Astrocyte (in vitro differentiated cells and primary cell): ENCODE measurements around the gene PRKCD. TPM values are rescaled to one million over a fixed set of nuclear protein-coding genes. Genes with fewer than 3 reads are reported as not detected.

Source experiments
- DNase-seq: peaks from one replicate; pipeline ENCODE4 v3.0.0-alpha.2; 2010; ENCODE audit warnings: low read depth
- FAIRE-seq: peaks from 2 replicates; lab custom pipeline; 2011; peaks lifted over from hg19 to GRCh38; lab: Jason Lieb, UNC
- H2AFZ ChIP-seq: 2 replicates; pipeline ENCODE4 v1.6.0; 2012; ENCODE audit warnings: low read depth, low read length, inconsistent platforms
- H3K27ac ChIP-seq: 2 replicates; pipeline ENCODE4 v1.5.1; 2011; ENCODE audit warnings: low read depth, low read length, inconsistent platforms
- H3K27me3 ChIP-seq: 2 replicates; pipeline ENCODE4 v1.6.0; 2011; ENCODE audit warnings: low read length, inconsistent platforms; ENCODE audit not compliant: insufficient read depth
- H3K36me3 ChIP-seq: 2 replicates; pipeline ENCODE4 v1.5.1; 2011; ENCODE audit warnings: low read length, inconsistent platforms; ENCODE audit not compliant: insufficient read depth
- H3K4me1 ChIP-seq: 2 replicates; pipeline ENCODE4 v1.5.1; 2011; ENCODE audit warnings: low read length, inconsistent platforms; ENCODE audit not compliant: insufficient read depth
- H3K4me2 ChIP-seq: 2 replicates; pipeline ENCODE4 v1.6.0; 2012; ENCODE audit warnings: low read length, inconsistent platforms
- H3K4me3 ChIP-seq: 2 replicates; pipeline ENCODE4 v1.5.1; 2011; ENCODE audit warnings: low read depth, mild to moderate bottlenecking, low read length, inconsistent platforms; ENCODE audit not compliant: insufficient read depth
- H3K79me2 ChIP-seq: 2 replicates; pipeline ENCODE4 v1.6.0; 2012; ENCODE audit warnings: mild to moderate bottlenecking, low read length, inconsistent platforms; ENCODE audit not compliant: insufficient read depth
- H3K9ac ChIP-seq: 2 replicates; pipeline ENCODE4 v1.6.0; 2012; ENCODE audit warnings: mild to moderate bottlenecking, low read length, inconsistent platforms
- H3K9me3 ChIP-seq: 2 replicates; pipeline ENCODE4 v1.5.1; 2012; ENCODE audit warnings: low read depth, mild to moderate bottlenecking, low read length, inconsistent platforms; ENCODE audit not compliant: insufficient read depth
- H4K20me1 ChIP-seq: 2 replicates; pipeline ENCODE4 v1.6.0; 2012; ENCODE audit warnings: low read length, inconsistent platforms; ENCODE audit not compliant: insufficient read depth
- H3K27ac Mint-ChIP-seq: one replicate; pipeline ENCODE4 v1.8.0; 2021; ENCODE audit warnings: mild to moderate bottlenecking, mixed read lengths; ENCODE audit not compliant: unreplicated experiment
- H3K27me3 Mint-ChIP-seq: one replicate; pipeline ENCODE4 v1.8.0; 2021; ENCODE audit warnings: low read depth, mixed read lengths; ENCODE audit not compliant: unreplicated experiment
- H3K36me3 Mint-ChIP-seq: one replicate; pipeline ENCODE4 v1.8.0; 2021; ENCODE audit warnings: low read depth, mixed read lengths; ENCODE audit not compliant: unreplicated experiment
- H3K4me1 Mint-ChIP-seq: one replicate; pipeline ENCODE4 v1.8.0; 2021; ENCODE audit warnings: low read depth, mixed read lengths; ENCODE audit not compliant: unreplicated experiment
- H3K4me3 Mint-ChIP-seq: one replicate; pipeline ENCODE4 v1.8.0; 2021; ENCODE audit warnings: mild to moderate bottlenecking, moderate library complexity, mixed read lengths; ENCODE audit not compliant: unreplicated experiment
- H3K9me3 Mint-ChIP-seq: one replicate; pipeline ENCODE4 v1.8.0; 2021; ENCODE audit warnings: mild to moderate bottlenecking, mixed read lengths; ENCODE audit not compliant: unreplicated experiment
- CTCF ChIP-seq: IDR thresholded peaks from 2 replicates; pipeline ENCODE4 v1.5.1; 2011; ENCODE audit warnings: low read depth, mild to moderate bottlenecking, inconsistent platforms, low read length, moderate library complexity; ENCODE audit not compliant: insufficient read depth
- EZH2 ChIP-seq: IDR thresholded peaks from 2 replicates; pipeline ENCODE4 v1.6.1; 2012; ENCODE audit warnings: mild to moderate bottlenecking, low read length, inconsistent platforms; ENCODE audit not compliant: insufficient read depth
- total RNA-seq: library from RNA; stranded (reverse); gene quantifications from 2 replicates; pipeline ENCODE4 v1.2.1, GENCODE V29; 2021

Gene PRKCD
- total RNA-seq, 1 donor from 2014 or later: 25.4 TPM

DNA sequence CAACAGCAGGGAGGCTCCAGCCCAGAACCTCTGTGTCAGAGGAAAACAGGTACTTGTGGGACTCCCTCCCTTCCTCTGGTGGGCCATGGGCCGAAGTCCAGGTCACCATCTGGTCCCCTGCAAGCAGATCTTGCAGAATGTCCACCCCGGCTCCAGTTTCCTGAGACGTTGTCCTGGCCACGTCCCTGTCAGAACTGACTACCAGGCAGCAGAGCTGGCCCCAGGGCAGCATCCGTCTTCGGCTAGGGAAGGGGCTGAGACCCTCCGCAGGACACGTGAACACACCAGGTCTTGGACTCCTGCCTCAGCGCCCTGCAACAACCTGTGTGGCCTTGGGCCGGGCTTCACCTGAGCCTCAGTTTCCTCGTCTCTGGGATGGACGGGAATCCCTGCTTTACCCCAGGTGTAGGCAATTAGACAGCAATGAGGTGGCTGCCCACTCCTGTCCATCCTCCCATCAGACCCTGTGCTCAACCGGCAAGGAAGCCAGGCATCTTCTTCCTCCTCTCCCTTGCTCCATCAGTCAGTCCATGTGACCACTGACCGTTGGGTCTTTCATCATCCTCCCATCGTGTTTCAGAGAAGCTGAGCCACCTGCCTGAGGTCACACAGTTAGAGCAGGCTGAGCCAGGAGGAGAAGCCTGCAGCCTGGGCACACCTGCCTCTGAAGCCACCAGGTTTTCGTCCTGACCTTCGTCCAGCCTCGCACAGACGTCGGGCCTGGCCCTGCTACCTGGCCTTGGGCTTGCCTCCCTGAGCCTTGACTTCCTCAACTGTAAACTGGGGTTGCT, 8.9 kb upstream of the PRKCD start:
- peaks cover 59% of the 10 kb centered on the region for H3K27me3 Mint-ChIP-seq
- no peaks in the 10 kb centered on the region for H3K36me3 Mint-ChIP-seq
- TF ChIP-seq CTCF (no peak), EZH2 (no peak)
- no peak overlapping the region for H3K9ac ChIP-seq
- H3K27ac Mint-ChIP-seq: no peak overlapping the region
- H3K4me3 Mint-ChIP-seq: peak overlapping the region; percentile 34
- H3K9me3 ChIP-seq: no peaks in the 10 kb centered on the region
- H3K79me2 ChIP-seq: no peaks in the 10 kb centered on the region
- no peak overlapping the region for H3K27ac ChIP-seq
- H3K36me3 ChIP-seq: no peaks in the 10 kb centered on the region
- H2AFZ ChIP-seq: no peak overlapping the region
- no peak overlapping the region for H3K4me3 ChIP-seq
- H3K4me1 ChIP-seq: peaks cover 7% of the 10 kb centered on the region
- H3K4me2 ChIP-seq: no peak overlapping the region
- FAIRE-seq: no peak
- H3K27me3 ChIP-seq: peaks cover 3% of the 10 kb centered on the region
- H3K9me3 Mint-ChIP-seq: no peaks in the 10 kb centered on the region
- no peaks in the 10 kb centered on the region for H4K20me1 ChIP-seq
- peaks cover 14% of the 10 kb centered on the region for H3K4me1 Mint-ChIP-seq
- DNase-seq: no peak

DNA sequence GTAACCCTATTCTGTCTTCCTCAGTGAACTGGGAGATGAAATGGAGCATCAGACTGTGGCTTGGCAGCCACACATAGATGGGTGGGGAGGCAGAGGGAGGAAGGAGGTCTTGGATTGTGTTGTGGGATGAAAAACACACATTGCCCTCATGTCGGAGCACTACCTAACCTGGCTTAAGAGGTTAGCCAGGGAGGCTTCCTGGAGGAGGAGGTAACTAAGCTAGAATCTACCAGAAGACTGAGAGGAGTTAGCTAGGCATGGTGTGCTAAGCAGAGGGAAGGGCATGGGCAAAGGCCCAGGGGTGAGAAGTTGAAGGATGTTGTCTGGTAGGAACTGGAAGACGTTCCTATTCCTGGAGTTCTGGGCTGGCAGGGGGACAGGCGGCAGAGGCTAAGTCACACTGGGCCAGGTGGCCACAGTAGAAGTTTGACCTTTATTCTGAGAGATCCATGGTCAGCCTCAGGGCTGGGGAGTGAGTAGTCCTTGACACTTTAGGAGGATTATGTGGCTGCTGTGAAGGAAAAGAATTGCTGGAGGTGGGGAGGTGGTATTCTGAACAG, 7.7 kb upstream of the PRKCD start:
- Histone ChIP-seq H3K27me3 (peaks cover 9% of the 10 kb centered on the region), H3K4me2 (no peak overlapping the region), H3K4me3 (no peak overlapping the region), H3K4me1 (peaks cover 7% of the 10 kb centered on the region), H3K9me3 (no peaks in the 10 kb centered on the region), H3K9ac (no peak overlapping the region), H3K36me3 (no peaks in the 10 kb centered on the region), H3K79me2 (no peaks in the 10 kb centered on the region), H2AFZ (no peak overlapping the region), H4K20me1 (no peaks in the 10 kb centered on the region), H3K27ac (no peak overlapping the region)
- peaks cover 2% of the 10 kb centered on the region for H3K9me3 Mint-ChIP-seq
- no peak for FAIRE-seq
- H3K4me1 Mint-ChIP-seq: peaks cover 13% of the 10 kb centered on the region
- H3K36me3 Mint-ChIP-seq: no peaks in the 10 kb centered on the region
- H3K27ac Mint-ChIP-seq: no peak overlapping the region
- TF ChIP-seq CTCF (no peak), EZH2 (no peak)
- H3K27me3 Mint-ChIP-seq: peaks cover 68% of the 10 kb centered on the region
- H3K4me3 Mint-ChIP-seq: peak overlapping the region; percentile 47
- DNase-seq: no peak

GRCh38 chr3:53153980-53154379, 7.0 kb upstream of the PRKCD start:
- Histone ChIP-seq H3K27me3 (peaks cover 9% of the 10 kb centered on the region), H3K4me2 (no peak overlapping the region), H4K20me1 (no peaks in the 10 kb centered on the region), H3K27ac (no peak overlapping the region), H3K9me3 (no peaks in the 10 kb centered on the region), H3K4me1 (peaks cover 7% of the 10 kb centered on the region), H3K4me3 (no peak overlapping the region), H2AFZ (no peak overlapping the region), H3K79me2 (no peaks in the 10 kb centered on the region), H3K9ac (no peak overlapping the region), H3K36me3 (no peaks in the 10 kb centered on the region)
- no peak overlapping the region for H3K27ac Mint-ChIP-seq
- H3K9me3 Mint-ChIP-seq: peaks cover 2% of the 10 kb centered on the region
- DNase-seq (no peak), FAIRE-seq (no peak)
- peaks cover 72% of the 10 kb centered on the region for H3K27me3 Mint-ChIP-seq
- TF ChIP-seq EZH2 (no peak), CTCF (no peak)
- no peaks in the 10 kb centered on the region for H3K36me3 Mint-ChIP-seq
- H3K4me1 Mint-ChIP-seq: peaks cover 13% of the 10 kb centered on the region
- H3K4me3 Mint-ChIP-seq: peak overlapping the region; percentile 47
